Measurements from ENCODE around the gene HMBS.

- no peak for TF ChIP-seq POLR2A (IDR thresholded peaks at IDR 0.05; ENCODE audit: low read length)
- TF ChIP-seq GATA1 (IDR thresholded peaks at IDR 0.05; ENCODE audit: low read depth, low read length), result no peak
Measured at GRCh38 chr11:119111361-119111925, 26.8 kb downstream of the HMBS start.
